HCT116 (cell line): Measurements from ENCODE around the gene HTR7. TPM values are rescaled to one million over a fixed set of nuclear protein-coding genes. Genes with fewer than 3 reads are reported as not detected.

ENCODE experiments used
- ATAC-seq: fragments of 200-7000 bp; cut with Tn5 transposase; 2 replicates; pipeline ENCODE4 v1.9.1; 2020; ENCODE audit warnings: mild to moderate bottlenecking, moderate library complexity
- BruUV-seq: library from RNA; stranded (reverse); fragments of 400-500 nt; replicated peaks from 2 replicates; lab custom pipeline; 2021; lab: Mats Ljungman, UMichigan
- CTCF ChIA-PET: fragments of 300-600 bp; sonication (Branson Sonifier 250); formaldehyde crosslinking; loops from one replicate; lab custom pipeline; 2021; ENCODE audit warnings: antibody characterized with exemption; lab: Charles Lee
- POLR2A ChIA-PET: fragments of 300-600, 350-600 bp; sonication (Branson Sonifier 250); formaldehyde crosslinking; loops from one replicate; lab custom pipeline; 2021; ENCODE audit warnings: antibody characterized with exemption; lab: Charles Lee
- RAD21 ChIA-PET, 2 experiments: fragments of 300-600 bp; sonication (Branson Sonifier 250); formaldehyde crosslinking; loops; one replicate each; lab custom pipeline; 2023; ENCODE audit warnings: low total read pairs in 2 of 2; ENCODE audit not compliant: uncharacterized antibody in 2 of 2, unreplicated experiment in 2 of 2, low non-redundant PET in 1 of 2; lab: Charles Lee
- DNase-seq: peaks from one replicate; pipeline ENCODE4 v3.0.0-alpha.2; 2010; ENCODE audit warnings: low read depth, low spot score
- H2AFZ ChIP-seq: fragments of 200-600 bp; shearing (Covaris generic), sonication (generic); 2 replicates; pipeline ENCODE4 v1.6.1; 2017; ENCODE audit warnings: low read depth, mixed run types, mixed read lengths, antibody characterized with exemption, low read length; ENCODE audit not compliant: poor library complexity, severe bottlenecking
- H3K27ac ChIP-seq: 2 replicates; pipeline ENCODE4 v1.5.1; 2012; ENCODE audit warnings: low read depth, low read length
- H3K27me3 ChIP-seq: fragments of 200-600 bp; sonication (generic); 2 replicates; pipeline ENCODE4 v1.6.1; 2016; ENCODE audit warnings: mixed run types, low read length, mixed read lengths; ENCODE audit not compliant: insufficient read depth
- H3K36me3 ChIP-seq, 2 experiments: fragments of 200-500 bp in 1 of 2; fragments of 200-600 bp in 1 of 2; sonication (Bioruptor generic) in 1 of 2; sonication (generic) in 1 of 2; 2 replicates each; pipeline versions ENCODE4 v1.5.1 to v1.6.1; 2014 to 2016; ENCODE audit warnings: low read length in 2 of 2, inconsistent platforms in 1 of 2, mixed read lengths in 1 of 2, mixed run types in 1 of 2; ENCODE audit not compliant: insufficient read depth in 2 of 2, control insufficient read depth in 1 of 2
- H3K4me1 ChIP-seq, 2 experiments: fragments of 200-600 bp in 1 of 2; sonication (generic) in 1 of 2; 2 replicates each; pipeline versions ENCODE4 v1.5.1 to v1.6.1; 2012 to 2017; ENCODE audit warnings: low read length in 2 of 2, inconsistent platforms in 1 of 2, mild to moderate bottlenecking in 1 of 2, mixed read lengths in 1 of 2, mixed run types in 1 of 2, moderate library complexity in 1 of 2; ENCODE audit not compliant: insufficient read depth in 2 of 2, control insufficient read depth in 1 of 2
- H3K4me2 ChIP-seq: fragments of 200-600 bp; sonication (generic); 2 replicates; pipeline ENCODE4 v1.6.1; 2017; ENCODE audit warnings: mixed run types, low read length, mixed read lengths
- H3K4me3 ChIP-seq, 2 experiments: fragments of 200-600 bp in 1 of 2; sonication (generic) in 1 of 2; replicated peaks in 1 of 2; 2 replicates each; pipeline ENCODE4 v1.5.1; 2011 to 2016; ENCODE audit warnings: low read length in 2 of 2, control low read depth in 1 of 2, low read depth in 1 of 2, mild to moderate bottlenecking in 1 of 2, mixed read lengths in 1 of 2, mixed run types in 1 of 2
- H3K79me2 ChIP-seq: fragments of 200-600 bp; sonication (generic); 2 replicates; pipeline ENCODE4 v1.6.1; 2017; ENCODE audit warnings: mild to moderate bottlenecking, mixed run types, low read length, moderate library complexity, mixed read lengths; ENCODE audit not compliant: insufficient read depth
- H3K9ac ChIP-seq: fragments of 200-600 bp; sonication (generic); 2 replicates; pipeline ENCODE4 v1.6.1; 2016; ENCODE audit warnings: low read length, mixed read lengths
- H3K9me2 ChIP-seq: fragments of 200-600 bp; sonication (generic), shearing (Covaris generic); 2 replicates; pipeline ENCODE4 v1.6.1; 2017; ENCODE audit warnings: mixed run types, mild to moderate bottlenecking, moderate library complexity; ENCODE audit not compliant: insufficient read depth
- H3K9me3 ChIP-seq, 2 experiments: fragments of 200-500 bp in 1 of 2; fragments of 200-600 bp in 1 of 2; sonication (Bioruptor generic) in 1 of 2; sonication (generic) in 1 of 2; 2 replicates each; pipeline ENCODE4 v1.6.1; 2014 to 2017; ENCODE audit warnings: low read length in 2 of 2, mixed read lengths in 2 of 2, inconsistent platforms in 1 of 2, low read depth in 1 of 2, mild to moderate bottlenecking in 1 of 2, mixed run types in 1 of 2, moderate library complexity in 1 of 2; ENCODE audit not compliant: control insufficient read depth in 1 of 2, insufficient read depth in 1 of 2
- H4K20me1 ChIP-seq: fragments of 200-600 bp; sonication (generic), shearing (Covaris generic); 2 replicates; pipeline ENCODE4 v1.6.1; 2017; ENCODE audit warnings: mixed run types, mild to moderate bottlenecking, moderate library complexity; ENCODE audit not compliant: insufficient read depth
- ATF3 ChIP-seq: IDR thresholded peaks from 2 replicates; pipeline ENCODE4 v1.6.1; 2012
- CBX3 ChIP-seq: IDR thresholded peaks from 2 replicates; pipeline ENCODE4 v1.6.1; 2012; ENCODE audit warnings: low read depth
- CEBPB ChIP-seq: IDR thresholded peaks from 2 replicates; pipeline ENCODE4 v1.6.1; 2012; ENCODE audit warnings: low read depth
- CTCF ChIP-seq, 3 experiments: fragments of 200-600 bp in 1 of 3; sonication (generic) in 1 of 3; IDR thresholded peaks in 2 of 3; conservative IDR thresholded peaks in 1 of 3; 2 replicates each; pipeline ENCODE4 v1.5.1; 2012 to 2017; ENCODE audit warnings: low read depth in 2 of 3, low read length in 2 of 3, antibody characterized with exemption in 1 of 3, borderline replicate concordance in 1 of 3, control low read depth in 1 of 3, mild to moderate bottlenecking in 1 of 3, mixed read lengths in 1 of 3, mixed run types in 1 of 3, moderate library complexity in 1 of 3; ENCODE audit not compliant: insufficient read depth in 1 of 3
- EZH2 ChIP-seq: fragments of 200-600 bp; sonication (generic); IDR thresholded peaks from 2 replicates; pipeline ENCODE4 v1.6.1; 2017; ENCODE audit warnings: antibody characterized with exemption, mixed run types
- EZH2phosphoT487 ChIP-seq: fragments of 200-600 bp; IDR thresholded peaks from 2 replicates; pipeline ENCODE4 v1.6.1; 2018; ENCODE audit warnings: antibody characterized with exemption, borderline replicate concordance
- JUND ChIP-seq: IDR thresholded peaks from 2 replicates; pipeline ENCODE4 v1.6.1; 2012
- POLR2AphosphoS5 ChIP-seq: IDR thresholded peaks from 2 replicates; pipeline ENCODE4 v1.6.1; 2011; ENCODE audit warnings: mild to moderate bottlenecking, low read depth, low read length, moderate library complexity
- SRF ChIP-seq: IDR thresholded peaks from 2 replicates; pipeline ENCODE4 v1.6.1; 2012; ENCODE audit warnings: low read depth
- ZNF274 ChIP-seq: fragments of 200-500 bp; sonication (Bioruptor generic); IDR thresholded peaks from 2 replicates; pipeline ENCODE4 v1.6.1; 2014; ENCODE audit warnings: mild to moderate bottlenecking, low read depth, low read length, inconsistent platforms
- intact Hi-C: fragments of 100-400 bp; cut with micrococcal nuclease; formaldehyde crosslinking; loops from 2 replicates; pipeline ENCODE4 v1.10.0; 2022
- total RNA-seq: library from RNA; stranded (reverse); gene quantifications from one replicate; pipeline ENCODE4 v1.2.1, GENCODE V29; 2021; ENCODE audit not compliant: unreplicated experiment

HTR7 gene
- total RNA-seq, 1 experiment from 2014 or later, result 32.2 TPM

GRCh38 chr10:90885176-90885575, 27.3 kb upstream of the HTR7 start:
- ChIA-PET CTCF (no interaction called here), POLR2A (no interaction called here), RAD21 (no interaction called here)
- DNase-seq, result no peak
- H3K9ac ChIP-seq, result no peak overlapping the region
- no peak overlapping the region for H3K27ac ChIP-seq
- ATAC-seq, result no peak
- H2AFZ ChIP-seq, result no peak overlapping the region
- no peak overlapping the region for H3K4me2 ChIP-seq
- no peaks in the 10 kb centered on the region for H3K9me3 ChIP-seq
- H3K79me2 ChIP-seq, result no peaks in the 10 kb centered on the region
- no peaks in the 10 kb centered on the region for H3K27me3 ChIP-seq
- TF ChIP-seq EZH2phosphoT487, result no peak
- no peak for TF ChIP-seq CBX3
- no peak for TF ChIP-seq EZH2
- intact Hi-C loops, result loop anchor here (10.0 kb wide), 2 partner anchors 860 to 1030 kb away; no protein-coding TSS in a partner anchor
- H3K36me3 ChIP-seq, result peaks cover 36 to 52% of the 10 kb centered on the region in 2 experiments
- H4K20me1 ChIP-seq, result no peaks in the 10 kb centered on the region
- H3K4me3 ChIP-seq, result no peak overlapping the region
- BruUV-seq, result no TSS peak
- H3K9me2 ChIP-seq, result no peaks in the 10 kb centered on the region
- H3K4me1 ChIP-seq, result no peaks in the 10 kb centered on the region; a peak in 1 of 4 replicates

GRCh38 chr10:90884431-90884830, 26.6 kb upstream of the HTR7 start:
- no peaks in the 10 kb centered on the region for H3K27me3 ChIP-seq
- TF ChIP-seq ZNF274, result no peak
- no peak for TF ChIP-seq CBX3
- no peak for TF ChIP-seq SRF
- TF ChIP-seq CTCF (IDR thresholded peaks at IDR 0.05 in 2 of 3, conservative IDR thresholded peaks at IDR 0.05 in 1 of 3; ENCODE audit: borderline replicate concordance in 1 of 3, insufficient read depth in 1 of 3, low read depth in 2 of 3, low read length in 2 of 3), result no peak
- TF ChIP-seq CEBPB, result no peak
- no peak for TF ChIP-seq POLR2AphosphoS5
- TF ChIP-seq EZH2, result no peak
- TF ChIP-seq JUND, result no peak
- TF ChIP-seq ATF3, result no peak
- TF ChIP-seq, all 23 proteins: peak for 0
- ChIA-PET RAD21 (no interaction called here), POLR2A (no interaction called here), CTCF (interaction anchor here (1.5 kb wide), 1 partner anchor 412 kb away, joined by 3 read pairs; no protein-coding TSS in a partner anchor)
- Histone ChIP-seq H3K4me2 (no peak overlapping the region), H3K27ac (no peak overlapping the region), H3K9me3 (no peaks in the 10 kb centered on the region), H4K20me1 (no peaks in the 10 kb centered on the region; the same call in 1 of the 2 replicates), H3K9ac (no peak overlapping the region), H3K4me1 (no peaks in the 10 kb centered on the region; a peak in 1 of 4 replicates), H2AFZ (no peak overlapping the region), H3K79me2 (no peaks in the 10 kb centered on the region), H3K4me3 (no peak overlapping the region), H3K36me3 (peaks cover 40 to 55% of the 10 kb centered on the region in 2 experiments), H3K9me2 (no peaks in the 10 kb centered on the region)
- intact Hi-C loops, result loop anchor here (10.0 kb wide), 2 partner anchors 860 to 1030 kb away; no protein-coding TSS in a partner anchor
- DNase-seq, result no peak
- no TSS peak for BruUV-seq
- no peak for ATAC-seq
